ENCODE data around the gene PRR19.

The PRR19 gene

GRCh38 chr19:42271045-42271419, 30.9 kb upstream of the PRR19 start:
- no peak for DNase-seq (ENCODE audit: low spot score)

- no peak for DNase-seq (ENCODE audit: low spot score)
Observed at GRCh38 chr19:42271861-42272534, 29.9 kb upstream of the PRR19 start.

- DNase-seq (ENCODE audit: low spot score): no peak
Observed at GRCh38 chr19:42272535-42272897, 29.4 kb upstream of the PRR19 start.

GRCh38 chr19:42272989-42273406, 28.9 kb upstream of the PRR19 start:
- no peak for DNase-seq (ENCODE audit: low spot score)

GRCh38 chr19:42273407-42274064, 28.4 kb upstream of the PRR19 start:
- no peak for DNase-seq (ENCODE audit: low spot score)

- DNase-seq (ENCODE audit: low spot score): no peak
Observed at GRCh38 chr19:42274065-42274682, 27.8 kb upstream of the PRR19 start.

GRCh38 chr19:42275103-42275502, 26.8 kb upstream of the PRR19 start:
- DNase-seq (ENCODE audit: low spot score): no peak

GRCh38 chr19:42275517-42275916, 26.4 kb upstream of the PRR19 start:
- no peak for DNase-seq (ENCODE audit: low spot score)

- DNase-seq (ENCODE audit: low spot score): no peak
Observed at GRCh38 chr19:42276284-42276683, 25.6 kb upstream of the PRR19 start.

GRCh38 chr19:42276821-42277220, 25.1 kb upstream of the PRR19 start:
- no peak for DNase-seq (ENCODE audit: low spot score)

GRCh38 chr19:42277821-42278451, 24.0 kb upstream of the PRR19 start:
- DNase-seq (ENCODE audit: low spot score): no peak

GRCh38 chr19:42278452-42279154, 23.3 kb upstream of the PRR19 start:
- no peak for DNase-seq (ENCODE audit: low spot score)

GRCh38 chr19:42279155-42279901, 22.6 kb upstream of the PRR19 start:
- DNase-seq (ENCODE audit: low spot score): no peak

GRCh38 chr19:42279902-42280814, 21.8 kb upstream of the PRR19 start:
- DNase-seq (ENCODE audit: low spot score): peak; percentile 88

GRCh38 chr19:42280815-42281145, 21.2 kb upstream of the PRR19 start:
- DNase-seq (ENCODE audit: low spot score): no peak

GRCh38 chr19:42281146-42281826, 20.6 kb upstream of the PRR19 start:
- DNase-seq (ENCODE audit: low spot score): peak; percentile 52

GRCh38 chr19:42281827-42282762, 19.8 kb upstream of the PRR19 start:
- DNase-seq (ENCODE audit: low spot score): peak; percentile 28

GRCh38 chr19:42282819-42283187, 19.1 kb upstream of the PRR19 start:
- DNase-seq (ENCODE audit: low spot score): no peak

Data from hematopoietic multipotent progenitor cell treated with erythropoietin and hydrocortisone succinate and interleukin-3 and kit ligand, for 17 days (in vitro differentiated cells).